Endodermal cell (in vitro differentiated cells): ENCODE measurements around the gene SPINT3. TPM values are rescaled to one million over a fixed set of nuclear protein-coding genes. Genes with fewer than 3 reads are reported as not detected.

ENCODE experiments used
- DNase-seq: peaks from one replicate; pipeline ENCODE4 v3.0.0-alpha.2; 2017
- H3K27ac ChIP-seq: 2 replicates; pipeline ENCODE4 v1.5.1; 2013; ENCODE audit warnings: mild to moderate bottlenecking, low read depth, low read length, moderate library complexity
- H3K27me3 ChIP-seq: 2 replicates; pipeline ENCODE4 v1.6.1; 2013; ENCODE audit warnings: mild to moderate bottlenecking, low read length, moderate library complexity; ENCODE audit not compliant: insufficient read depth, control insufficient read depth, poor library complexity, severe bottlenecking
- H3K36me3 ChIP-seq: 2 replicates; pipeline ENCODE4 v1.7.0; 2013; ENCODE audit warnings: mild to moderate bottlenecking, low read length, moderate library complexity; ENCODE audit not compliant: control insufficient read depth, insufficient read depth
- H3K4me1 ChIP-seq: one replicate; pipeline ENCODE4 v1.7.0; 2013; ENCODE audit warnings: low read length; ENCODE audit not compliant: control insufficient read depth, insufficient read depth
- H3K4me3 ChIP-seq: 2 replicates; pipeline ENCODE4 v1.5.1; 2013; ENCODE audit warnings: mild to moderate bottlenecking, low read length, moderate library complexity
- H3K9ac ChIP-seq: 2 replicates; pipeline ENCODE4 v1.6.1; 2013; ENCODE audit warnings: mild to moderate bottlenecking, low read length, moderate library complexity; ENCODE audit not compliant: poor library complexity, severe bottlenecking; ENCODE audit errors: extremely low read depth
- H3K9me3 ChIP-seq: 2 replicates; pipeline ENCODE4 v1.6.1; 2013; ENCODE audit warnings: mild to moderate bottlenecking, low read length, moderate library complexity; ENCODE audit not compliant: control insufficient read depth
- H3K27ac Mint-ChIP-seq: 2 replicates; pipeline ENCODE4 v1.8.0; 2020; ENCODE audit warnings: mixed read lengths
- H3K27me3 Mint-ChIP-seq: 2 replicates; pipeline ENCODE4 v1.8.0; 2021; ENCODE audit warnings: mild to moderate bottlenecking, mixed read lengths; ENCODE audit not compliant: insufficient read depth
- H3K36me3 Mint-ChIP-seq: 2 replicates; pipeline ENCODE4 v1.8.0; 2020; ENCODE audit warnings: low read depth, mixed read lengths
- H3K4me1 Mint-ChIP-seq: 2 replicates; pipeline ENCODE4 v1.8.0; 2020; ENCODE audit warnings: mixed read lengths
- H3K4me3 Mint-ChIP-seq: 2 replicates; pipeline ENCODE4 v1.8.0; 2020; ENCODE audit warnings: mild to moderate bottlenecking, moderate library complexity, mixed read lengths
- H3K9me3 Mint-ChIP-seq: 2 replicates; pipeline ENCODE4 v1.8.0; 2020; ENCODE audit warnings: mild to moderate bottlenecking, mixed read lengths
- WGBS, 2 experiments: methylation state at CpG; one replicate each; pipeline versions ENCODE4 v1.1.5 to v1.1.7; 2013; ENCODE audit warnings: missing lambda C conversion rate in 2 of 2, mixed read lengths in 1 of 2; ENCODE audit not compliant: insufficient coverage in 1 of 2, insufficient read length in 1 of 2; 5-methylcytosine and 5-hydroxymethylcytosine counted together
- total RNA-seq, 2 donors: library from RNA; stranded (reverse); fragmentation: NEBNext Ultra II Directional in 1 of 2; extraction: Animal tissue kit (Norgen Biotek cat#: 25700) in 1 of 2; gene quantifications; 2 replicates in 1 of 2; 3 replicates in 1 of 2; pipeline ENCODE4 v1.2.1, GENCODE V29; 2021
- TF ChIP-seq, protein P1 (sequence below): fragments of 200-600 bp; sonication (generic); conservative IDR thresholded peaks from 2 replicates; pipeline ENCODE4 v1.5.0; 2021; ENCODE audit warnings: antibody characterized with exemption, mild to moderate bottlenecking

The SPINT3 gene
- total RNA-seq, 2 donors from 2014 or later, result not detected

DNA sequence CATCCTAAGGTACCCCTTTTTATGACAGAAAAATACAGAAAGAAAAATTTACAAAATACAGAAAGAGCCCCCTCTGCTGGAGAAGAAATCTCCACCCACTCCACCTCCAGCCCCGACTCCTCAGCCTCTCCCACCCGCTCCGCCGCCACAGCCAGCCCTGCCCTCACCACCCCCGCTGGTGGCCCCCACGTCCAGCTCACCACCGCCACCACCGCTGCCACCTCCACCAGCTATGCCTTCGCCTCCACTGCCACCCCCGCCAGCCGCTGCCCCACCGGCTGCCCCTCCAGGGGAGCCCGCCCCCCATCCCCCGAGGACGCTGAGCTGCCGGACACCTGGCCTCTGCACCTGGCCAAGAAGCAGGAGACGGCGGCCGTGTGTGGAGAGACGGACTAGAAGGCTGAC, 28.2 kb downstream of the SPINT3 start:
- Mint-ChIP-seq H3K4me1 (peaks cover 30% of the 10 kb centered on the region), H3K27ac (no peak overlapping the region), H3K27me3 (peaks cover 2% of the 10 kb centered on the region), H3K9me3 (no peaks in the 10 kb centered on the region), H3K36me3 (peaks cover 4% of the 10 kb centered on the region), H3K4me3 (peak overlapping the region; percentile 51)
- Histone ChIP-seq H3K36me3 (no peaks in the 10 kb centered on the region), H3K4me1 (no peaks in the 10 kb centered on the region), H3K9ac (no peak overlapping the region), H3K27me3 (no peaks in the 10 kb centered on the region), H3K27ac (no peak overlapping the region), H3K4me3 (no peak overlapping the region), H3K9me3 (no peaks in the 10 kb centered on the region)
- TF ChIP-seq, protein P1, sequence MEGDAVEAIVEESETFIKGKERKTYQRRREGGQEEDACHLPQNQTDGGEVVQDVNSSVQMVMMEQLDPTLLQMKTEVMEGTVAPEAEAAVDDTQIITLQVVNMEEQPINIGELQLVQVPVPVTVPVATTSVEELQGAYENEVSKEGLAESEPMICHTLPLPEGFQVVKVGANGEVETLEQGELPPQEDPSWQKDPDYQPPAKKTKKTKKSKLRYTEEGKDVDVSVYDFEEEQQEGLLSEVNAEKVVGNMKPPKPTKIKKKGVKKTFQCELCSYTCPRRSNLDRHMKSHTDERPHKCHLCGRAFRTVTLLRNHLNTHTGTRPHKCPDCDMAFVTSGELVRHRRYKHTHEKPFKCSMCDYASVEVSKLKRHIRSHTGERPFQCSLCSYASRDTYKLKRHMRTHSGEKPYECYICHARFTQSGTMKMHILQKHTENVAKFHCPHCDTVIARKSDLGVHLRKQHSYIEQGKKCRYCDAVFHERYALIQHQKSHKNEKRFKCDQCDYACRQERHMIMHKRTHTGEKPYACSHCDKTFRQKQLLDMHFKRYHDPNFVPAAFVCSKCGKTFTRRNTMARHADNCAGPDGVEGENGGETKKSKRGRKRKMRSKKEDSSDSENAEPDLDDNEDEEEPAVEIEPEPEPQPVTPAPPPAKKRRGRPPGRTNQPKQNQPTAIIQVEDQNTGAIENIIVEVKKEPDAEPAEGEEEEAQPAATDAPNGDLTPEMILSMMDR, result peak; percentile 85
- WGBS, 2 experiments, result 82% methylated on average over 20 of the region's 20 CpGs; no CpG with 5 or more reads in 1 of the 2 experiments
- DNase-seq, result peak; percentile 81

DNA sequence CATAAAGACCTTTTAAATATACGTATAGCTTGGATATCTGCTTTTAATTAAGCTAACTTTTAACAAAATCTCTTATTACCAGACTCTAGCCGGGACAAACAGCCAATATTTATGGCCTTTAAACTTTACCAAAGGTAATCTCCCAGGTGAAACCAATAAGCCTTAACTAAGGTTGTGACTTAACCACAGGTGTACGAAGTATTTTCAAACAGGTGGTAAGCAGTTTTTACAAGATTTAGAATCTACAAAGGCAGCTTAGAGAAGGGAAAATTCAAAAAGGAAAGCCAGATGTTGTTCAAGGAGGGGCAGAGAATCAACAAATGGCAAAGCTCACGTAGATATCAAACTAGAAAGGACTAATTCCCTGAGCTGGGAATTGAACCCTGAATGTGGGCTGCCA, 30.0 kb downstream of the SPINT3 start:
- no peaks in the 10 kb centered on the region for H3K27me3 Mint-ChIP-seq
- H3K4me3 Mint-ChIP-seq, result no peak overlapping the region
- no peak overlapping the region for H3K4me3 ChIP-seq
- H3K36me3 ChIP-seq, result peaks cover 8% of the 10 kb centered on the region
- WGBS, 2 experiments, result 81 to 92% methylated on average over 3 to 4 of the region's 4 CpGs
- H3K27ac ChIP-seq, result no peak overlapping the region
- H3K9me3 ChIP-seq, result no peaks in the 10 kb centered on the region
- H3K4me1 Mint-ChIP-seq, result peaks cover 30% of the 10 kb centered on the region
- DNase-seq, result no peak
- no peak overlapping the region for H3K27ac Mint-ChIP-seq
- no peaks in the 10 kb centered on the region for H3K27me3 ChIP-seq
- no peaks in the 10 kb centered on the region for H3K4me1 ChIP-seq
- H3K9me3 Mint-ChIP-seq, result no peaks in the 10 kb centered on the region
- H3K36me3 Mint-ChIP-seq, result peaks cover 21% of the 10 kb centered on the region
- H3K9ac ChIP-seq, result no peak overlapping the region
- TF ChIP-seq, protein P1, result no peak

DNA sequence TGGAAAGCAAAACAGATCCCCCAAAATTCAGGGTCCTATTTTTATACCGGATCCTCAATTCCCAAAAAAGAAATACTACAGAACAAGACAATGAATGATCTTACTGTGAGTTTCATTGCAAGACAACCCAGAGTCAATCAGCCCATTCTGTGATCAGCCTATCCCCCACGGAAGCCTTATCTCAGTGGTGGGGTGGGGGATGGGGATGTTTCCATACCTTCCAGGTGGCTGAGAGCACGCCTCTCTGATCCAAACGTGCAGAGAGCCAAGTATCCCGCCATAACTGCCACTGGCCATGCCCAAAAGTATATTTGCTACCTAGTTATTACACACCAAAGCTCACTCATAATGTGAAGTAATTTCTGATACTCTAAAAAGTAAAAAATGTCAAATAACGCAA, 30.7 kb downstream of the SPINT3 start:
- no peaks in the 10 kb centered on the region for H3K27me3 Mint-ChIP-seq
- no peaks in the 10 kb centered on the region for H3K4me1 ChIP-seq
- H3K4me3 ChIP-seq, result no peak overlapping the region
- peaks cover 30% of the 10 kb centered on the region for H3K4me1 Mint-ChIP-seq
- H3K36me3 Mint-ChIP-seq, result peaks cover 25% of the 10 kb centered on the region
- TF ChIP-seq, protein P1, result no peak
- H3K27ac ChIP-seq, result no peak overlapping the region
- H3K27me3 ChIP-seq, result no peaks in the 10 kb centered on the region
- 56 to 86% methylated on average over 1 to 6 of the region's 6 CpGs for WGBS, 2 experiments
- no peaks in the 10 kb centered on the region for H3K9me3 ChIP-seq
- peak overlapping the region; percentile 5 for H3K4me3 Mint-ChIP-seq
- no peak overlapping the region for H3K9ac ChIP-seq
- H3K27ac Mint-ChIP-seq, result peak overlapping the region; percentile 12
- peak; percentile 73 for DNase-seq
- peaks cover 8% of the 10 kb centered on the region for H3K36me3 ChIP-seq
- no peaks in the 10 kb centered on the region for H3K9me3 Mint-ChIP-seq
